ENCODE measurements around the gene MAF. TPM values are rescaled to one million over a fixed set of nuclear protein-coding genes. Genes with fewer than 3 reads are reported as not detected.

The MAF gene
- total and polyA plus RNA-seq, 2 of the 4 experiments (the other 2 are of a cell fraction): under 0.01 to 0.02 TPM

DNA sequence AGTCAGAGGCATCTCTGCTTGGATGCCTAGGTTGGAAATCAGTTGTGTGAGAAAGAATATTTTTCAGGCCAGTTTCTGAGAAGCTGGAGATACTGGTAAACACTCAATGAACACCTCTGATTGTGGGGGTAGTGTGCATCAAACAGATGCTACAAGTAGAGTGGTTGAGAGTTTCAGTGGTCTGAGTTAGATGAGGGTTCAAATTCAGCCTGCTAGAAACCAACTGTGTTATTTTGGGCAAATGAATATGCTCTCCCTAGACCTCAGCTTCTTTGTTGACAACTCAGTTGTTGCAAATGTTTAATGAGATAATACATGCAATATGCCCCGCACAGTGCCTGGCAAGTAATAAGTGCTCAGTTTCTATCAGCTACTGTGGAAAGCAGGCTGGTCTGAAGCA is 25.2 kb upstream of the MAF start:
- H3K56ac ChIP-seq (ENCODE audit: extremely low read depth, insufficient read depth, low read length): no peak overlapping the region
- no CpG with 5 or more reads among the region's 1 CpG for WGBS, 2 experiments (ENCODE audit: extremely low coverage in 2 of 2, insufficient read length in 1 of 2)
- dilution Hi-C loops (cut with HindIII; ENCODE audit: low sequenced_read_pairs, unreplicated experiment) (no loop called here), intact Hi-C loops (cut with micrococcal nuclease) (no loop called here), in situ Hi-C loops (cut with MboI; ENCODE audit: low sequenced_read_pairs) (no loop called here)
- H3K27ac ChIP-seq (ENCODE audit: insufficient read depth, low read length): no peak overlapping the region
- no peak overlapping the region for H2BK15ac ChIP-seq (ENCODE audit: low read depth, low read length)
- no peak overlapping the region for H2BK5ac ChIP-seq (ENCODE audit: low read depth, low read length, poor library complexity, severe bottlenecking)
- no peak overlapping the region for H2AK9ac ChIP-seq (replicated peaks; ENCODE audit: low read depth, low read length, poor library complexity)
- H4K20me1 ChIP-seq (ENCODE audit: insufficient read depth, low read length): no peaks in the 10 kb centered on the region
- no peak overlapping the region for H2AFZ ChIP-seq (replicated peaks; ENCODE audit: low read length, poor library complexity)
- BruUV-seq (replicated peaks): no TSS peak
- no peak overlapping the region for H3K14ac ChIP-seq (replicated peaks; ENCODE audit: low read depth, low read length)
- TF ChIP-seq MAZ (IDR thresholded peaks at IDR 0.05; ENCODE audit: borderline replicate concordance, low read depth, low read length) (no peak), CEBPB (IDR thresholded peaks at IDR 0.05; ENCODE audit: low read depth, low read length) (no peak), RCOR1 (IDR thresholded peaks at IDR 0.05; ENCODE audit: insufficient replicate concordance, low read length) (no peak), POLR2A (IDR thresholded peaks at IDR 0.05; ENCODE audit: low read depth, low read length) (no peak), FOS (IDR thresholded peaks at IDR 0.05; ENCODE audit: low read depth, low read length) (no peak), CHD1 (IDR thresholded peaks at IDR 0.05; ENCODE audit: low read depth, low read length) (no peak), BHLHE40 (IDR thresholded peaks at IDR 0.05; ENCODE audit: low read depth, low read length) (no peak), RFX5 (IDR thresholded peaks at IDR 0.05; ENCODE audit: low read depth, low read length) (no peak), NFE2L2 (IDR thresholded peaks at IDR 0.05; ENCODE audit: low read depth, low read length) (no peak), RAD21 (IDR thresholded peaks at IDR 0.05; ENCODE audit: low read length) (no peak), MXI1 (IDR thresholded peaks at IDR 0.05; ENCODE audit: borderline replicate concordance, low read depth, low read length) (no peak)
- TF ChIP-seq, protein P1, sequence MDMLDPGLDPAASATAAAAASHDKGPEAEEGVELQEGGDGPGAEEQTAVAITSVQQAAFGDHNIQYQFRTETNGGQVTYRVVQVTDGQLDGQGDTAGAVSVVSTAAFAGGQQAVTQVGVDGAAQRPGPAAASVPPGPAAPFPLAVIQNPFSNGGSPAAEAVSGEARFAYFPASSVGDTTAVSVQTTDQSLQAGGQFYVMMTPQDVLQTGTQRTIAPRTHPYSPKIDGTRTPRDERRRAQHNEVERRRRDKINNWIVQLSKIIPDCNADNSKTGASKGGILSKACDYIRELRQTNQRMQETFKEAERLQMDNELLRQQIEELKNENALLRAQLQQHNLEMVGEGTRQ (IDR thresholded peaks at IDR 0.05; ENCODE audit: low read depth, low read length): no peak
- TF ChIP-seq, protein P2, sequence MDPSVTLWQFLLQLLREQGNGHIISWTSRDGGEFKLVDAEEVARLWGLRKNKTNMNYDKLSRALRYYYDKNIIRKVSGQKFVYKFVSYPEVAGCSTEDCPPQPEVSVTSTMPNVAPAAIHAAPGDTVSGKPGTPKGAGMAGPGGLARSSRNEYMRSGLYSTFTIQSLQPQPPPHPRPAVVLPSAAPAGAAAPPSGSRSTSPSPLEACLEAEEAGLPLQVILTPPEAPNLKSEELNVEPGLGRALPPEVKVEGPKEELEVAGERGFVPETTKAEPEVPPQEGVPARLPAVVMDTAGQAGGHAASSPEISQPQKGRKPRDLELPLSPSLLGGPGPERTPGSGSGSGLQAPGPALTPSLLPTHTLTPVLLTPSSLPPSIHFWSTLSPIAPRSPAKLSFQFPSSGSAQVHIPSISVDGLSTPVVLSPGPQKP (IDR thresholded peaks at IDR 0.05; ENCODE audit: borderline replicate concordance, low read depth, low read length): no peak
- TF ChIP-seq, protein P3, sequence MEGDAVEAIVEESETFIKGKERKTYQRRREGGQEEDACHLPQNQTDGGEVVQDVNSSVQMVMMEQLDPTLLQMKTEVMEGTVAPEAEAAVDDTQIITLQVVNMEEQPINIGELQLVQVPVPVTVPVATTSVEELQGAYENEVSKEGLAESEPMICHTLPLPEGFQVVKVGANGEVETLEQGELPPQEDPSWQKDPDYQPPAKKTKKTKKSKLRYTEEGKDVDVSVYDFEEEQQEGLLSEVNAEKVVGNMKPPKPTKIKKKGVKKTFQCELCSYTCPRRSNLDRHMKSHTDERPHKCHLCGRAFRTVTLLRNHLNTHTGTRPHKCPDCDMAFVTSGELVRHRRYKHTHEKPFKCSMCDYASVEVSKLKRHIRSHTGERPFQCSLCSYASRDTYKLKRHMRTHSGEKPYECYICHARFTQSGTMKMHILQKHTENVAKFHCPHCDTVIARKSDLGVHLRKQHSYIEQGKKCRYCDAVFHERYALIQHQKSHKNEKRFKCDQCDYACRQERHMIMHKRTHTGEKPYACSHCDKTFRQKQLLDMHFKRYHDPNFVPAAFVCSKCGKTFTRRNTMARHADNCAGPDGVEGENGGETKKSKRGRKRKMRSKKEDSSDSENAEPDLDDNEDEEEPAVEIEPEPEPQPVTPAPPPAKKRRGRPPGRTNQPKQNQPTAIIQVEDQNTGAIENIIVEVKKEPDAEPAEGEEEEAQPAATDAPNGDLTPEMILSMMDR (conservative IDR thresholded peaks at IDR 0.05; ENCODE audit: low read depth, low read length): no peak
- no peak overlapping the region for H2BK120ac ChIP-seq (ENCODE audit: low read depth, low read length)
- ChIA-PET CTCF (no interaction called here), POLR2A (ENCODE audit: unreplicated experiment) (no interaction called here)
- H3K79me1 ChIP-seq (ENCODE audit: low read depth in 1 of 2, low read length in 2 of 2): no peaks in the 10 kb centered on the region
- no peaks in the 10 kb centered on the region for H3K9me1 ChIP-seq (ENCODE audit: insufficient read depth, low read length)
- H4K8ac ChIP-seq (ENCODE audit: low read depth in 2 of 2, low read length in 2 of 2): no peak overlapping the region
- H3K18ac ChIP-seq (ENCODE audit: low read depth, low read length): no peak overlapping the region
- no peak overlapping the region for H3K4ac ChIP-seq (ENCODE audit: low read depth, low read length)
- H3K4me1 ChIP-seq (ENCODE audit: control insufficient read depth, insufficient read depth, low read length): no peaks in the 10 kb centered on the region
- H3K27me3 ChIP-seq (ENCODE audit: control insufficient read depth, insufficient read depth, low read length): no peaks in the 10 kb centered on the region
- no peak for ATAC-seq (ENCODE audit: low read depth)
- no peaks in the 10 kb centered on the region for H3K36me3 ChIP-seq (ENCODE audit: control insufficient read depth, insufficient read depth, low read length)
- H4K5ac ChIP-seq (ENCODE audit: low read depth, low read length): no peak overlapping the region
- no peak for DNase-seq
- H3K23ac ChIP-seq (ENCODE audit: low read depth, low read length): no peak overlapping the region
- peaks cover 7% of the 10 kb centered on the region; the same call in 1 of the 2 replicates for H3K9me3 ChIP-seq (ENCODE audit: control insufficient read depth, insufficient read depth, low read length)
- no peak overlapping the region for H3K4me2 ChIP-seq (ENCODE audit: low read depth, low read length)
- H4K91ac ChIP-seq (ENCODE audit: insufficient read depth, low read depth, low read length): no peak overlapping the region
- no peak overlapping the region for H3K4me3 ChIP-seq (ENCODE audit: insufficient read depth, low read depth, low read length)
- H3K9ac ChIP-seq (ENCODE audit: low read depth, low read length): no peak overlapping the region
- H2AK5ac ChIP-seq (ENCODE audit: low read depth, low read length): no peak overlapping the region
- H2BK20ac ChIP-seq (ENCODE audit: low read depth, low read length): no peak overlapping the region

All from IMR-90 (cell line).